ENCODE results near the gene MBD1. TPM values are rescaled to one million over a fixed set of nuclear protein-coding genes. Genes with fewer than 3 reads are reported as not detected.

MBD1 gene, protein sequence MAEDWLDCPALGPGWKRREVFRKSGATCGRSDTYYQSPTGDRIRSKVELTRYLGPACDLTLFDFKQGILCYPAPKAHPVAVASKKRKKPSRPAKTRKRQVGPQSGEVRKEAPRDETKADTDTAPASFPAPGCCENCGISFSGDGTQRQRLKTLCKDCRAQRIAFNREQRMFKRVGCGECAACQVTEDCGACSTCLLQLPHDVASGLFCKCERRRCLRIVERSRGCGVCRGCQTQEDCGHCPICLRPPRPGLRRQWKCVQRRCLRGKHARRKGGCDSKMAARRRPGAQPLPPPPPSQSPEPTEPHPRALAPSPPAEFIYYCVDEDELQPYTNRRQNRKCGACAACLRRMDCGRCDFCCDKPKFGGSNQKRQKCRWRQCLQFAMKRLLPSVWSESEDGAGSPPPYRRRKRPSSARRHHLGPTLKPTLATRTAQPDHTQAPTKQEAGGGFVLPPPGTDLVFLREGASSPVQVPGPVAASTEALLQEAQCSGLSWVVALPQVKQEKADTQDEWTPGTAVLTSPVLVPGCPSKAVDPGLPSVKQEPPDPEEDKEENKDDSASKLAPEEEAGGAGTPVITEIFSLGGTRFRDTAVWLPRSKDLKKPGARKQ
- total RNA-seq (2014; rRNA removed; shearing (Covaris generic)), result 54.9 and 57.1 TPM in 2 replicates
- 86.0 and 102 TPM in 2 replicates for polyA plus RNA-seq (2014; cell fraction: nucleus; rRNA removed)

DNA sequence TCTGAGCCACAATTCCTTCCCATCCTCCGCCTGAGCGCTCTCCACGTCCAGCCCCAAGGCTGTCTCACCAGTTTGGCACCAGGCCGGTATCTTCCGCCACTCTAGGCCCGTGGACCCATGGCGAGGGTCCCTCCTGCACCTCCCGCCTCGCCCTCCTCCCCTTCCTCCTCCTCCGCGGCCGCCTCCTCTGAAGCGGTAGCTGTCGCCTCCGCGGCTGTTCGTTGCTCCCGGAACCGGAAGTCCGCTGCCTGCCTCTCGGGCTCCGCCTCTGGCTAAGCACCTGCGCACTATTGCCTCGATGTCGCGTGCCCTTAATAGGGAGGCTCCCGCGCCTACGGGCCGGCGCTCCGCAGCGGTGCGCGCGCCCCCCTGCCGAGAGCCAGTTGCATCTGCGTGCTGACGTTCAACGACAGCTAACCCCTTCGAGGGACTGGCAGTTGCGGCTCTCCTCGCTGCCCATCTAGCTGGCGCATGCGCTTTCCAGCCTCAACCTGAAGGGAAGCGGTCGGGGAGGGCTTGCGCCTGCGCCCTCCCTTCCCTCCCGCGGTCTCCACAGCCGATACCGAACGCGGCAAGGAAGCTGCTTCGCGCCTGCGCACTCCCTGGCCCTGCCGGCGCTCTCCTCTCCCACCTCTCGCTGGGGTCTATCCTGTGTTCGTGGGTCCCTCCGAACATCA lies at the start of gene MBD1:
Gene MBD1, minus strand, starts transcription at position 229 of the 677 bp plus-strand sequence. CDS start 1,531 bp downstream, outside the sequence.
- peak; percentile 97 for DNase-seq (ENCODE audit: extremely low read depth, low read depth)

- no peak for DNase-seq (ENCODE audit: extremely low read depth, low read depth)
These were observed 48.9 kb upstream of the MBD1 start for GRCh38 chr18:50330176-50330575.

DNA sequence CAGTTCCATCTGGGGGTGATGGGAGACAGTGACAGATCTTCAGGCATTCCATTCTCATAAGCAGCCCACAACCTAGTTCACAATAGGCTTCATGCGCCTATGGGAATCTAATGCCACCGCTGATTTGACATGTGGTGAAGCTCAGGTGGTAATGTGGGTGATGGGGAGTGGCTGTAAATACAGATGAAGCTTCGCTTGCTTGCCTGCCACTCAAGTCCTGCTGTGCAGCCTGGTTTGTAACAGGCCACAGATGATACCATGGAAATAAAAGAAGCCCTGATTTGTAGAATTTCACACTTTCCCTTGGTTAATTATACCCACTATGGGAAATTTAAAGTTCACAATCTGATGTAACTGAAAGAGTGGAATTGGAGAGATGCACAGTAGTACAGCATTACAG lies 46.7 kb upstream of the MBD1 start:
- no peak for DNase-seq (ENCODE audit: extremely low read depth, low read depth)

GRCh38 chr18:50320719-50321118 lies 39.4 kb upstream of the MBD1 start:
- no peak for DNase-seq (ENCODE audit: extremely low read depth, low read depth)

DNA sequence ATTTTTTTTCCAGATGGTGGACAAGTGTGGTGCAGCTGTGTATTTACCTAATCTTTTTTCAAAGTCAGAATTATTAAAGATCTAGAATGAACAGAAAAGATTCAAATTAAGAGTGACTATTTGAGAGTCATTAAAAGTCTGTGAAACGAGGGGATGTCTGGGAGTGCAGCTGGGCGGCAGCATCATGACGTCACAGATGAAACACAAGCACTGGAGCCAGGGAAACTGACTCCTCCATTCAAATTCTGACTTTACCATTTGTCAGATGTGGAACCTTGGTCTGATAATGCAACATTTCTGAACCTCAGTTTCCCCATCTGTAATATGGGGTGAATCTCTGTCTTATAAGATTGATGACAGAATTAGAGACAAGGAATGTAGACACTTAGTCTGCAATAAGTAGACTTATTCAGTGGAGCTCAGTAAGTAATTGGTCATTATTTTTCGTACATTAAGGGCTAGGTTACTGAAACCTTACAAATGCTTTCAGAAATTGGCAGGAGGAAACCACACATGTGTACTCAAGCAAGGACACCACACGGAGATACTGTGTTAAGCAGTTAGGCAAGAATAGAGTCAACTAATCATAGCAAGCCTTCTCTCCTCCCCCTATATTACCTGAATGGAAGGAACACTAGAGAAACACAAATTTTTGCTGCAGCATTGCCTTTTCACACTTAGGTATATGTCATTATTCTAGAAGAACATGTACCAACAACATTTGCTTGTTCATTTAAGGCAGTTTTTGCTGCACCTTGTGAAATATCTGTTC lies 34.0 kb upstream of the MBD1 start:
- DNase-seq (ENCODE audit: extremely low read depth, low read depth), result no peak

GRCh38 chr18:50313873-50314460 lies 32.6 kb upstream of the MBD1 start:
- DNase-seq (ENCODE audit: extremely low read depth, low read depth), result no peak

DNA sequence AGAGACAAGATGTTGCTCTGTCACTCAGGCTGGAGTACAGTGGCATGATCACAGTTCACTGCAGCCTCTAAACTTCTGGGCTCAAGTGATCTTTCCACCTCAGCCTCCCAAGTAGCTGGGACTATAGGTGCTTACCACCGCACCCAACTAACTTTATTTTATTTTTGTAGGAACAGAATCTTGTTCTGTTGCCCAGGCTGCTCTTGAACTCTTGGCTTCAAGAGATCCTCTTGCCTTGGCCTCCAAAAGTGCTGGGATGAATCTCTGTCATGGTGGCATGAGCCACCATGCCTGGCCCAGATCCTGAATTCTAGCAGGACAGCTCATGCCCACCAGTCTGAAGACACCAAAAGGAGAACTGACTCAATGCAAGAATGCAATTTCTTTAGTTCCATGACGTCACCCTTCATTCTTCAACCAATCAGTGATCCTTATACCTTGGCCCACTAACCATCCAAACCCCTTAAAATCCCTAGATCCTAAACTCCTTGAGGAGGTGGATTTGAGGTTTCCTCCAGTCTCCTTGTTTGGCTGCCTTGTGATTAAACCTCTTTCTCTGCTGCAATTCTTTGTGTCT lies 31.8 kb upstream of the MBD1 start:
- DNase-seq (ENCODE audit: extremely low read depth, low read depth), result no peak

DNA sequence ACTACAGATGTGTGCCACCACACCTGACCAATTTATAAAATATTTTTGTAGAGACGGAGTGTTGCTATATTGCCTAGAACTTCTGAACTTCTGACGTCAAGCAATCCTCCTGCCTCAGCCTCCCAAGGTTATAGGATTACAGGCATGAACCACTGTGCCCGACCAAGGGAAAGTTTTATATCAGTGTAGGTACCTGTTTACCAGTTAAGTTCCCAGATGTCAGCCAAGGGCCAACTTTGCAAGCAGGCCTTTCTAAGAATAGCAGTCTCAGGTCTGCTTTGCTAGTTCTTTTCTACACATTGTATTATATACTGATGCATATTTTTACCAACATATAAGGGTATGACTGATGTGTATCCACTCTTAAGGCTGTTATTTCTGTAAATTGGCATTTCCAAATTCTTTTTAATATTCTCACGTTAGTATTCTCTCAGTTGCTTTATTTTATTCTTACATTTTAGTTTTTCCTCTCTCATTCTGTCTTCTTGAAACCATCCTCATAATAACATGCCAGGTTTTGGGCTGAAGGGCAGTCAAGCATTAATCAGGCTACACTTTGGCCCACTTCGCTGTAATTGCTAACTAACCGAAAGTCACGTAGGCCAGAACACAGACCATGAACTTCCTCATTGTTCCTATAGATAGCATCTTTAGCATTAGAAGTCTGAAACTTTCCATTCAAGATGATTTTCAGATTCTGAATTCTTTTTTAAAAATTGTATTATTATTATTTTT lies 31.1 kb upstream of the MBD1 start:
- no peak for DNase-seq (ENCODE audit: extremely low read depth, low read depth)

GRCh38 chr18:50311650-50312049 lies 30.3 kb upstream of the MBD1 start:
- no peak for DNase-seq (ENCODE audit: extremely low read depth, low read depth)

DNA sequence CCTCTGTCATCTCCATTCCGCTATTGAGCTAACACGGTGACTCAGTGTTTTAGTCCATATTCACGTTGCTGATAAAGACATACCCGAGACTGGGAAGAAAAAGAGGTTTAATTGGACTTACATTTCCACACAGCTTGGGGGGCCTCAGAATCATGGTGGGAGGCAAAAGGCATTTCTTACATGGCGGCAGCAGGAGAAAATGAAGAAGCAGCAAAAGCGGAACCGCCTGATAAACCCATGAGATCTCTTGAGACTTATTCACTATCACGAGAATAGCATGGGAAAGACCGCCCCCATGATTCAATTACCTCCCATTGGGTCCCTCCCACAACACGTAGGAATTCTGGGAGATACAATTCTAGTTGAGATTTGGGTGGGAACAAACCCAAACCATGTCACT lies 28.8 kb upstream of the MBD1 start:
- no peak for DNase-seq (ENCODE audit: extremely low read depth, low read depth)

DNA sequence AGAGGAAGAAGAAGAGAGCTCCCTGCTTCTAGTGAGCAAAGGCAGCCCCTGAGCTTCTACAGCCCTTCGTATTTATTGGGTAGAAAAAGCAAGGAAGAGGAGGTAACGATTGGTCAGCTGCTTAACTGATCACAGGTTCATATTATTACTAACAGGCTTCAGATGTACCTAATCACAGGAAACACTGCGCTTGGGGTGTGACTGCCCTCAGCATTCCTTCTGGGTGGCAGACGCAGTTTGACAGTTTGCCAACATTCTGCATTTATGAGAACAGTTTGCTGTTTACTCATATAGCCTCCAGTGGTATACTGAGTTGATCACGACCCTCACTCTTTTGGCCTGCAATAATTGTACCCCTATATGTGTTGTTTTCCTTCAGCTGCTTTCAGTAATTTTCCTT lies 27.5 kb upstream of the MBD1 start:
- DNase-seq (ENCODE audit: extremely low read depth, low read depth), result peak; percentile 62

DNA sequence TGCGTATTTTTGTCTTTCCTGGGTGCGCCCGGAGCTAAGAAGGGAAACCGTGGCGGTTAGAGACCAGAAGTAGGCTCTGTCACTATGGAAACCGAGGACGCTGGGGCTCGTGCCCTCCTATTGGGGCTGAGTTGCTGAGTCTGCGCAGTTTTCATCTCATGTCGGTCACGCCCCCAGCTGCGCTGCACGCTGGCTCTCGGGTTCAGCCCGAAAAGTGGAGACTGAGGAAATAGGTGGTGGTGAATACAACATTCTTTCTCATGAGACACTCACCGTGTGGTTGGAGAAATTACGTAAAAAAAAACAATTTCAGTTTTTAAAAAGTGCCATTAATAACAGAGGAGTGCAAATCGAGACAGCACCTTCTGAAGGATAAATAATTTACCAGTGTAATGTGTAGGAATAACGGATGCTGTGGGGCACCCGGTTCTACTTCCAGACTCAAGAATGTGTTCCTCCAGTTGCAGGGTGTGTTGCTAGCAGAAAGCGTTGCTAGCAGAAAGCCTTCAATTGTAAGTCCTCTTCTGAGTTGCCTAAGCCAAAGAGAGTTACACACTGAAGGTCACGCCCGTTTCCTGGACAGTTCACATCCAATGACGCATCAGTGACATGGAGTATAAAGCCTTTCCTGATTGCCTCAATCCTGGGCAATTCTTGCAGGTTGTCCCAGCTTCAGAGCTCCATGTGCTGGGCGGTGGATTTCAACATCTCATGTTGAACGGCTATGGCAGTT lies 26.6 kb upstream of the MBD1 start:
- DNase-seq (ENCODE audit: extremely low read depth, low read depth), result peak; percentile 97

DNA sequence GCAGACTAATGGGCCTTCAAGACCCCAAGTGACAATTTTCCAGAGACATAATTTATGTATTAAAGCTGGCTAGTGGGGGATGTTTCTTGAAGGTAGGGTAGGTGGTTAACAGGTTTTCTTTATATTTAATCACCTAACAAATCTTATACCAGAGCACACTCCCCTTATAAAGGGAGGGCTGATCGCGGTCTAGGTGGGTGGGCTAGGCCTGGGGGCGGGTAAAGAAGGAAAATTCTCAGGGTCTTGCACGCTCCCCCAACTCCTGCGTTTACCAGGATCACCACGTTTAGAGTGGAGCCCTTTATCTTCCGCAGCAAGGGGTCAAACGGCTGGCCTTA lies 26.0 kb upstream of the MBD1 start:
- no peak for DNase-seq (ENCODE audit: extremely low read depth, low read depth)

GRCh38 chr18:50306944-50307343 lies 25.6 kb upstream of the MBD1 start:
- no peak for DNase-seq (ENCODE audit: extremely low read depth, low read depth)

DNA sequence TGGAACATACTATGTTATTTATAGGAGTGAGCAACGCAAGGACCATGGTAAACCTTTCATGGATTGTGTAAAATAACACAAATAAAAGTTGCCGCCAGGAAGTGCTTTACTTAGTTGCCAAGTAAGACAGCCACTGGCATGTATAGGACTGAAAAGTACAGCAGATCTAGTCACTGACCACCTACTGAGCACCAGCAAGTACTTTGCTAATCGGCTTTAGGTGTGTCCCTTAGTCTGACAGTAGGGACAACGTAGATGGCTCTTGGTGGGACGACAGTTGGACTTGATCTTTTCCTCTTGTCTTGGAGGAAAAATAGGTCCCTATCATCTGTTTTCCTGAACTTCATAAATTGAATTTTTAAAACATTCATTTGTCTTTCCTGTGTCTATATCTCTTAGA lies 19.8 kb upstream of the MBD1 start:
- DNase-seq (ENCODE audit: extremely low read depth, low read depth), result no peak

DNA sequence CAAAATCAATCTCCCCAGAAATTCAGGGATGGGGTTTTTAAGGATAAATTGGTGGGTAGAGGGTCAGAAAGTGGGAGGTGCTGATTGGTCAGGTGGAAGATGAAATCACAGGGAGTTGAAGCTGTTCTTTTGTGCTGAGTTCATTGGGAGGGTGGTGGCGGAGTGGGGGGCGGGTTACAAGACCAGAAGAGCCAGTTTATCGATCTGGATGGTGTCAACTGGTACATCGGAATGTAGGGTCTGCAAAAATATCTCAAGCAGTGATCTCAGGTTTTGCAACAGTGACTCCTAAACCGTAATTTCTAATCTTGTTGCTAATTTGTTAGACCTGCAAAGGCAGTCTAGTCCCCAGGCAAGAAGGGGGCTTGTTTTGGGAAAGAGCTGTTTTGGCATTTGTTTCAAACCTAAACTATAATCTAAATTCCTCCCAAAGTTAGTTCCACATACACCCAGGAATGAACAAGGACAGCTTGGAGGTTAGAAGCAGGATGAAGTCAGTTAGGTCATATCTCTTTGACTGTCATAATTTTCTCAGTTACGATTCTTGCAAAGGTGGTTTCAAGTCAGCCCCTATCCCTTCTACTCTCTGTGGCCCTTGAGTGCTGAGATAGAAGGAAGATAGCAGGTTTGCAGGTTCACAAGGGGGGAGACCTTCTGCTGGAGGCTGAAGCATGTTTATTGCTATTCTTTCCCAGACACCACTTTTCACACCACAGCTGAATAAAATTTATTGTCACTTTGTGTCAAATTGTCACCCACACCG lies 18.5 kb upstream of the MBD1 start:
- no peak for DNase-seq (ENCODE audit: extremely low read depth, low read depth)

DNA sequence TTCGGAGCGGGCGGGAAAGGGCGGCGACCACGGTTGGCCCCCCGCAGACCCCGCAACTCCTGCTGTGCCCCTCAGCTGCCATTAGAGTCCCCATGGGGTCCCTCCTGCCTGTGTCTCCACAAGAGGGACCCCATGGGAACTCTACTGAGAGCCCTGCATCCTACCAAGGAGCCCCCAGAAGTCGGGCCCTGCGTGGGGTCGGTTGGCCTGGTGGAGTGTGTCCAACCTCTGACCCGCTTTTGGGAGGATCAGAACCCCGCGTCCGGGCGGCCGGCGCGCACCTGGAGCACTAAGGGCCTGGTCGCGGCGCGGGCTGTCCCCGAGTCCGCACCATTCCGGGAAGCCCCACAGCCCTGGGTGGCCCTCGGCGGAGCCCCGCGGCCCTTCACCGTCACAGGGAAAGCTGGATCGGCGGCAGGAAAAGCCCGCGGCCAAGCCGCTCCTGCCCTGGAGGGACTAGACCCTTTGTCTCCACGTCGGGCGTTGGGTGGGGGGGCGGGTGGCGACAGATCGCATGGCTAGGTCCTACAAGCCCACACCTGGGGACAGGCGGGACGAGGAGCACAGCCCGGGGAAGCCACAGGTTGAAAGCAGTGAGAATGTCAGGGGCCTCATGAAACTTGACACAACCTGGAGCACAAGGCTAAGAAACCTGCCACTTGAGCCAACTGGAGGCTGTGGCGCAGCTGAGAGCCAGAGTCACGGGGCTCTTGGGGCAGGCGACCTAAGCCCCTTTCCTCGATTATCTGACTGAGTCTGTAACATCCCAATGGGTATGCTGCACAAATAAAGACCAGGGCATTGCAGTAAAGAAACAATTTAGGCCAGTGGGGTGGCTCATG lies 17.3 kb upstream of the MBD1 start:
- DNase-seq (ENCODE audit: extremely low read depth, low read depth), result no peak

All from NCI-H460 (cell line).